Fibroblast of mammary gland (primary cell): ENCODE data around the gene C6orf136.

ENCODE experiments used
- DNase-seq: peaks from one replicate; pipeline ENCODE4 v3.0.0-alpha.2; 2010; ENCODE audit warnings: low read depth
- H3K4me3 ChIP-seq: 2 replicates; pipeline ENCODE4 v1.5.1; 2011; ENCODE audit warnings: low read depth, mild to moderate bottlenecking, low read length, moderate library complexity; ENCODE audit not compliant: control insufficient read depth
- TF ChIP-seq, protein P1 (sequence below): conservative IDR thresholded peaks from 2 replicates; pipeline ENCODE4 v1.5.1; 2011; ENCODE audit warnings: low read depth, low read length, inconsistent platforms; ENCODE audit not compliant: control insufficient read depth, insufficient read depth

Gene C6orf136

DNA sequence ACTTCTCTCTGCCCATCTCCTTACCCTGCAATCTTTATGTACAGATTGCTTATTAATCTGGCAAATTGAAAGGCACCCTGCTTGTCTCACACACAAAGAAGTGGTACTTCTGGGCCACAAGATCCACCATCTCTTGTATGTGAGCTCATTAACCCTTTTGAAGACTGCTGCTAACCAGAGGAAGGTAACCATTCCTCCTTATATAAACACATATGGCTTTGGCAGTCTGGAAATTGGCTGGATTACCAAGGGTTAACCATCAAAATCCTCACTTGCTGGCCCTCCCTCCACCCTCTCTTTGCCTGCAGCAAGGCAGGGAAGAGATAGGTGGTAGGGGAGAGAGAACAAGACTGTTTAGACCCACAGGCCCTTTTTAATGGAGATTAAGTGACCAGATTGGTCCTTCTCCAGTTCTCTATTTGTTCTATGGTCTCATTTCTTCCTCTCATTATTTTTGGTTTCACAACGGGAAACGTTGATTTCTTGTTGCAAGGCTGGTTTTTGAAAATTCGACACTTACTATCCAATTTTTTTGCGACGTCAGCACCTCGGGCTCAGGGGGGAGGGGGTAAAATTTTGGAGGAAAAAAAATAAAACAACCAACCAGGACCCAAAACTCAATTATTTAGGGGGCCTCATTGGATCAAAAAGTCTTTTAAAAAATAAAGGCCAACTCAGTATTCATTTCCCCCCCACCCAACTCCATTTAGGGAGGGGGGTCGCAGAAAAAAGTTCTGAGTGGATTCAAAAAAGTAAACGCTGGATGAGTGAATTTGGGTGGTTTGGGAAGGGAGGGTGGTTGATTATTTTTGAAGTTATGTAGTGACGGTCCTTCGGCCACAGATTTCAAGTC lies 30.7 kb upstream of the C6orf136 start:
- TF ChIP-seq, protein P1, sequence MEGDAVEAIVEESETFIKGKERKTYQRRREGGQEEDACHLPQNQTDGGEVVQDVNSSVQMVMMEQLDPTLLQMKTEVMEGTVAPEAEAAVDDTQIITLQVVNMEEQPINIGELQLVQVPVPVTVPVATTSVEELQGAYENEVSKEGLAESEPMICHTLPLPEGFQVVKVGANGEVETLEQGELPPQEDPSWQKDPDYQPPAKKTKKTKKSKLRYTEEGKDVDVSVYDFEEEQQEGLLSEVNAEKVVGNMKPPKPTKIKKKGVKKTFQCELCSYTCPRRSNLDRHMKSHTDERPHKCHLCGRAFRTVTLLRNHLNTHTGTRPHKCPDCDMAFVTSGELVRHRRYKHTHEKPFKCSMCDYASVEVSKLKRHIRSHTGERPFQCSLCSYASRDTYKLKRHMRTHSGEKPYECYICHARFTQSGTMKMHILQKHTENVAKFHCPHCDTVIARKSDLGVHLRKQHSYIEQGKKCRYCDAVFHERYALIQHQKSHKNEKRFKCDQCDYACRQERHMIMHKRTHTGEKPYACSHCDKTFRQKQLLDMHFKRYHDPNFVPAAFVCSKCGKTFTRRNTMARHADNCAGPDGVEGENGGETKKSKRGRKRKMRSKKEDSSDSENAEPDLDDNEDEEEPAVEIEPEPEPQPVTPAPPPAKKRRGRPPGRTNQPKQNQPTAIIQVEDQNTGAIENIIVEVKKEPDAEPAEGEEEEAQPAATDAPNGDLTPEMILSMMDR, result no peak
- DNase-seq, result peak; percentile 40
- peak overlapping the region; percentile 99 for H3K4me3 ChIP-seq

DNA sequence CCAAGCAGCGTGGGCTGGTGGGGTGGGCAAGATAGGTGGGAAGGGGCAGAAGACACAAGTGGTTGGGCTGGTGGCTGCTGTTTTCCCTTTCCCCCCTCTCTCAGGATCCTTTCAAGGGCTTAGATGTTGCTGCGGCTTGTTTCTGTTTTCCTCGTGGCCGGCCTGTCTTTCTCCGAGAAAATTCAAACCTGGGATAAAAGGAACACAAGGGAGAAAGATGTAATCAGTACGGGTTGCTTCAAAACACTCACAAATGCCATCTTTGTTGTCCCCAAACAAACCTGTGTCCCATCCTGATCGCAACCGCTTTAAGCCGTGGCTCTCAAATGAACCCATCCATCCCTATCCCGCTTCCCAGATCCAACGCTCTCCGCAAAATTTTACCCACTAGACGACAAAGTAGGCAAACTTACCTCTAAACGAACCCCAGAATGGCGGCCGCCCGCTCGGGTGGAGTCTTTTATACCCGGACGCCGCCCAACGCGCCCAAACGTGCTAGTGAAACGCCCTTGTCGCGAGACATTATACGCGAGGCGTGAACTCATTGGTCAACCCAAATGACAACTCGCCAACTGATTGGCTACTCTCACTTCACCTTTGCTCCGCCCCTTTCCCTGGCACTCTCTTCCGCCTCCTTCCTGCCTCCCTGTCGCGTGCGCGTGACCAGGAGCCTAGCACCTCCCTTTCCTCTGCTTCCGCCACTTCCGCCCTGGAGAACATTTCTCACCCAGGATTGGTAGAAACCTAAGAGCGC lies 29.9 kb upstream of the C6orf136 start, which contains the start of gene PPP1R10:
Gene PPP1R10, minus strand, starts transcription at position 433 of the 754 bp plus-strand sequence. CDS start 7,299 bp downstream, outside the sequence.
- TF ChIP-seq, protein P1, result no peak
- peak; percentile 100 for DNase-seq
- H3K4me3 ChIP-seq, result peak within 1 kb of the TSS; percentile 99

DNA sequence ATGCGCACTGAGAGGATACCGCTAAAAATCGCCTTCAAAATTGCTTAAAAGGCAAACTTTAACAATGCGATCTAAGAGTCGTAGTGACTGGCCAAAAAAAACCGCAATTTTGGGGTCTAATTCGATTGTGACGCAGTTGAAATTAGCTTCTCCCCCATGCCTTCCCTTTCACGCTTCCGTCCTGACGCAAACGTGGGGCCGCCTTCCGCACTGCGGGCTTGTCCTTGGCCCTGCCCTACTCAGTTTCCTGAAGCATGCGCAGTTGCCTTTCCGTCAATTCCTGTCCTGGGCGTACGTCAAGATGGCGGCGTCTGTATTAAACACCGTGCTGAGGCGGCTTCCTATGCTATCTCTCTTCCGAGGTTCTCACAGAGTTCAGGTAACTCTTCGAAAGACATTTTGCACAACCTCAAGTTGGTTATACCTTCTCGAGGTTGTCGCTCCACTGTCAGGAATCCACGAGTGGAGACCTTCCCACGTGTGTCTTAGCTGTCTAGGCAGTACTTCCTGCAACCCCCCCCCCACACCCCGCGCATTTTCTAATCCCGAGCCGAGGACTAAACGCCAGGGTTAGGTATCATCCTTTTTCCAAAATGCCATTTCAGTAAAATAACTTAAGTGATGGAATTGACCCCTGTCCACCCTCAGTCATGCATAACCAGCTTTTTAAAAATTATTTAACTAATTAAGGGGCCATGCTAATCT lies 29.2 kb upstream of the C6orf136 start, which contains the start of gene MRPS18B:
Gene MRPS18B, plus strand, starts transcription at position 276 of the 705 bp plus-strand sequence. Its CDS starts 26 bp downstream, at position 302.
- peak; percentile 98 for DNase-seq
- TF ChIP-seq, protein P1, result no peak
- H3K4me3 ChIP-seq, result peak within 1 kb of the TSS; percentile 99

DNA sequence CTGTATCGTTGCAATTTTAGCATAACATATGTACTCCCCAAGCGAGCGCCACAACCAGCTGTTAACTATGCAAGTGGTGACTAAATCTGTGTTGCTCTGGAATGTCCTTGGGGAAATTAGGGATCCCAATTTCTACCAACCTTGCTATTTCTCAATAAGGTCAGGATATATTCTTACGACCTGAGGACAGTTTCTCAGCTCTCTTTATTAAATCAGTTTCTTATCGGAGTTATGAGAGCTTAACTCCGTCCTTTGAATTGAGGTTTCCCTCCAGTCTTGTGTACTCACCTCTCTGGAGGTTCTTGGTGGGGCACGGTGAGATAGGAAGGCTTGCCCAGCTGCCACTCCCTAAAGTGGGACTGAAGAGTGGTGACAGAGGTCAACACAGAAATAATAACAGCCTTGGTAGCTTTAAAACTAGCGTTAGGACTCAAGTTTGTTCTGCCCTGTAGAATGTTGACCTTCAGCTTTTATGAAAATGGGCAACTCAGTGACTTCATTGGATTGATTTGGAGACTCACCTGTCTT lies 28.6 kb upstream of the C6orf136 start:
- TF ChIP-seq, protein P1, result no peak
- peak; percentile 53 for DNase-seq
- peak overlapping the region; percentile 76 for H3K4me3 ChIP-seq

DNA sequence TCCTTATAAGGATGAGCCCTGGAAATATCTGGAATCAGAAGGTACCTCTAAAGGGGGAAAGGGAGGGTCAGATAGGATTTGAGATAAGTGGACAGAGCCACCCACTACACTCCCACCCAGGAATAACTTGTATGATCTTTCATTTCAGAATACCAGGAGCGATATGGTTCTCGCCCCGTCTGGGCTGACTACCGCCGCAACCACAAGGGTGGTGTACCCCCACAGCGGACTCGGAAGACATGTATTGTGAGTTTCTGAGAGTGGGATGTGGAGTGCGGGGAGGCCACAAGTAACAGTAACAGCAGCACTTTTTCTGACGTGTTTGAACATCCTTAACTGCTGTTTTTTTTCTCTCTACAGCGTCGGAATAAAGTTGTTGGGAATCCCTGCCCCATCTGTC lies 27.4 kb upstream of the C6orf136 start:
- TF ChIP-seq, protein P1, result no peak
- no peak overlapping the region for H3K4me3 ChIP-seq

DNA sequence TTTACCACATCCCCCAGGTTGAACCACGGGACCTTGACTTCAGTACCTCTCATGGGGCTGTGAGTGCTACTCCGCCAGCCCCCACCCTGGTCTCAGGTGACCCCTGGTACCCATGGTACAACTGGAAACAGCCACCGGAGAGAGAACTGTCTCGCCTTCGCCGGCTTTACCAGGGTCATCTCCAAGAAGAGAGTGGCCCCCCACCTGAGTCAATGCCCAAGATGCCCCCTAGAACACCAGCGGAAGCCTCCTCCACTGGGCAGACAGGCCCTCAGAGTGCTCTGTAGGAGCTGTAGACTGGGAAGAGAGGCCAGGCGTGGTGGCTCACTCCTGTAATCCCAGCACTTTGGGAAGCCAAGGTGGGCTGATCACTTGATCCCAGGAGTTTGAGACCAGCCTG lies 21.4 kb upstream of the C6orf136 start:
- DNase-seq, result no peak
- TF ChIP-seq, protein P1, result no peak
- H3K4me3 ChIP-seq, result no peak overlapping the region

More for the DNA sequence above, 27.4 kb upstream of the C6orf136 start:
- DNase-seq, result no peak
